Keratinocyte (primary cell): ENCODE results near the gene GLUL. TPM values are rescaled to one million over a fixed set of nuclear protein-coding genes. Genes with fewer than 3 reads are reported as not detected.

Experiments
- DNase-seq: peaks from one replicate; pipeline ENCODE4 v3.0.0-alpha.2; 2011; ENCODE audit warnings: low read depth, missing footprints, low spot score
- FAIRE-seq: peaks from 2 replicates; lab custom pipeline; 2011; peaks lifted over from hg19 to GRCh38; lab: Jason Lieb, UNC
- H2AFZ ChIP-seq: 2 replicates; pipeline ENCODE4 v1.6.0; 2012; ENCODE audit warnings: low read length, control low read depth, inconsistent platforms; ENCODE audit not compliant: control insufficient read depth
- H3K27ac ChIP-seq: 2 replicates; pipeline ENCODE4 v1.5.1; 2011; ENCODE audit warnings: low read length; ENCODE audit not compliant: control insufficient read depth, insufficient read depth
- H3K27me3 ChIP-seq: 3 replicates; pipeline ENCODE4 v1.6.0; 2011; ENCODE audit warnings: low read length; ENCODE audit not compliant: control insufficient read depth, insufficient read depth; ENCODE audit errors: extremely low read depth
- H3K36me3 ChIP-seq, 2 experiments: 2 replicates in 1 of 2; 3 replicates in 1 of 2; pipeline ENCODE4 v1.5.1; 2011; ENCODE audit warnings: low read length in 2 of 2, mild to moderate bottlenecking in 1 of 2; ENCODE audit not compliant: control insufficient read depth in 2 of 2, insufficient read depth in 2 of 2; ENCODE audit errors: extremely low read depth in 1 of 2
- H3K4me1 ChIP-seq: 3 replicates; pipeline ENCODE4 v1.5.1; 2011; ENCODE audit warnings: low read length; ENCODE audit not compliant: control insufficient read depth, insufficient read depth; ENCODE audit errors: extremely low read depth
- H3K4me2 ChIP-seq: 3 replicates; pipeline ENCODE4 v1.6.0; 2011; ENCODE audit warnings: low read depth, low read length; ENCODE audit not compliant: control insufficient read depth, insufficient read depth; ENCODE audit errors: extremely low read depth
- H3K4me3 ChIP-seq, 3 experiments: fragments of 200-600 bp in 1 of 3; sonication (generic) in 1 of 3; 2 replicates in 2 of 3; 3 replicates in 1 of 3; pipeline ENCODE4 v1.5.1; 2011 to 2016; ENCODE audit warnings: low read length in 3 of 3, mild to moderate bottlenecking in 3 of 3, control low read depth in 2 of 3, inconsistent platforms in 1 of 3, low read depth in 1 of 3, mixed read lengths in 1 of 3, mixed run types in 1 of 3, moderate library complexity in 1 of 3; ENCODE audit not compliant: control insufficient read depth in 2 of 3, insufficient read depth in 2 of 3; ENCODE audit errors: extremely low read depth in 1 of 3
- H3K79me2 ChIP-seq: 2 replicates; pipeline ENCODE4 v1.6.0; 2012; ENCODE audit warnings: low read length; ENCODE audit not compliant: control insufficient read depth, insufficient read depth
- H3K9ac ChIP-seq: 3 replicates; pipeline ENCODE4 v1.6.0; 2011; ENCODE audit warnings: low read length; ENCODE audit not compliant: control insufficient read depth, insufficient read depth; ENCODE audit errors: extremely low read depth
- H3K9me1 ChIP-seq: 3 replicates; pipeline ENCODE4 v1.6.0; 2011; ENCODE audit warnings: low read length; ENCODE audit not compliant: control insufficient read depth, insufficient read depth; ENCODE audit errors: extremely low read depth
- H3K9me3 ChIP-seq: 2 replicates; pipeline ENCODE4 v1.5.1; 2012; ENCODE audit warnings: low read depth, low read length; ENCODE audit not compliant: control insufficient read depth
- H4K20me1 ChIP-seq: 3 replicates; pipeline ENCODE4 v1.6.0; 2011; ENCODE audit warnings: low read length; ENCODE audit not compliant: control insufficient read depth, insufficient read depth; ENCODE audit errors: extremely low read depth
- CTCF ChIP-seq, 3 experiments: IDR thresholded peaks in 1 of 3; conservative IDR thresholded peaks in 1 of 3; optimal IDR thresholded peaks in 1 of 3; 2 replicates in 2 of 3; 3 replicates in 1 of 3; pipeline versions ENCODE3 to v1.5.1; 2011; ENCODE audit warnings: low read length in 3 of 3, mild to moderate bottlenecking in 3 of 3, moderate library complexity in 2 of 3, control low read depth in 1 of 3, inconsistent platforms in 1 of 3; ENCODE audit not compliant: insufficient read depth in 2 of 3; ENCODE audit errors: extremely low read depth in 1 of 3
- EZH2 ChIP-seq: IDR thresholded peaks from one replicate; pipeline ENCODE4 v1.6.1; 2012; ENCODE audit warnings: inconsistent platforms, mild to moderate bottlenecking, low read length, moderate library complexity
- dilution Hi-C: fragments of 300-500 bp; cut with MboI; formaldehyde crosslinking; loops from one replicate; pipeline ENCODE4 v1.7.0; 2020; ENCODE audit warnings: low sequenced_read_pairs; ENCODE audit not compliant: extremely low pct_ligation_motif_present
- polyA plus RNA-seq, 5 experiments: library from polyadenylated mRNA; depleted of rRNA in 3 of 5; stranded (reverse) in 3 of 5; stranded (forward) in 1 of 5; unstranded in 1 of 5; fragments of >200 nt; gene quantifications; 1 replicate in 1 of 5; 2 replicates in 3 of 5; 3 replicates in 1 of 5; pipeline versions ENCODE4 v1.2.1 to v1.2.3, GENCODE V29; 2011 to 2012; ENCODE audit warnings: missing spikeins in 2 of 5, low read depth in 1 of 5, low replicate concordance in 1 of 5

Gene GLUL
- polyA plus RNA-seq, 1 donor (not counting 4 experiments of a cell fraction or from before 2014, with no cell fraction given): 593 TPM

GRCh38 chr1:182383037-182383661 is 8.4 kb downstream of the GLUL start:
- Histone ChIP-seq H3K4me2 (no peak overlapping the region), H3K36me3 (peaks cover 33 to 36% of the 10 kb centered on the region in 2 experiments), H3K9me3 (no peaks in the 10 kb centered on the region), H3K27ac (no peak overlapping the region), H4K20me1 (peaks cover 3% of the 10 kb centered on the region), H3K9me1 (no peaks in the 10 kb centered on the region), H3K27me3 (no peaks in the 10 kb centered on the region), H3K4me3 (no peak overlapping the region), H3K9ac (no peak overlapping the region), H3K79me2 (peaks cover 7% of the 10 kb centered on the region), H2AFZ (no peak overlapping the region), H3K4me1 (no peaks in the 10 kb centered on the region)
- DNase-seq (no peak), FAIRE-seq (no peak)
- TF ChIP-seq CTCF (optimal IDR thresholded peaks at IDR 0.05 in 1 of 3, IDR thresholded peaks at IDR 0.05 in 1 of 3, conservative IDR thresholded peaks at IDR 0.05 in 1 of 3; ENCODE audit: extremely low read depth in 1 of 3, insufficient read depth in 2 of 3, low read length in 3 of 3) (no peak), EZH2 (no peak)
- dilution Hi-C loops: no loop called here

DNA sequence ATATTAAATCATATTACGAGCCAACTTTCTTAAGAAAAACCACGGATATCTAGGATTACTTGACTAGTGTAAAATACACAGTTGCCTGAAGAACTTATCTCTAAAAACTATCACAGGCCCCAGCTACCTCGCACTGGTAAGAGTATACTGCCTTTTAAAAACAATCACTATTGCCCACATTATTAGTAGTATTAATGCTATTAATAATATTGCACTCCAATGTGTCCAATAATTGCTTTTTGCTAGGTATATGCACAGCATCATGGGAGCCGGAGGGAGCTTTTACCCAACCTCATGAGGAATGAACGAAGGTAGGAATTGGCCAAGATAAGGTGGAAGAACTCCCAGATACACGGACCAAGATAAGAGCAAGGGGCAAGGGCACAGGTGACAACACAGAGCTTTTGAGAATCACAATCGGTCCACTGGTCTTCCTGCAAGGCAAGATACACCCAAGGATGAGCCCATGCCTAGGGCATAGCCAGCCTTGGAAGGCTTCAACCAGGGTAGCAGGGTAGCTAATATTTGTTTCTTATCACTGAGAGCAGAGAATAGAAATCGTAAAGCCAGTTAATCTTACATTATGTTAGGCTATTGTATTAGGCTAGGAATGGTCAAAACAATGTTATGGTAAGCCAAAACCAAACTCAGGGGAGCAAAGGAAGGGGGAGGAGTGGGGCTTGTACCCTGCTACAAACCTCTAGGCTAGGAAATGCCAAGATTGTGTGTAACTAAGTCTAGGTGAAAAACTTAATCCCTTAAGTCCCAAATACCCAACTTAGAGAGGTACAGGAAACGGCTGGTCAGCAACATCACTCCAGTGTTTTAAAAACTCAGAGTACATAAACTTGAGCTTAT is 9.4 kb downstream of the GLUL start:
- Histone ChIP-seq H3K27me3 (no peaks in the 10 kb centered on the region), H3K4me2 (no peak overlapping the region), H3K4me3 (no peak overlapping the region), H3K27ac (no peak overlapping the region), H2AFZ (no peak overlapping the region), H3K9me3 (no peaks in the 10 kb centered on the region), H3K4me1 (peaks cover 2% of the 10 kb centered on the region), H3K9ac (no peak overlapping the region), H3K9me1 (no peaks in the 10 kb centered on the region), H3K79me2 (no peaks in the 10 kb centered on the region), H3K36me3 (peaks cover 23 to 29% of the 10 kb centered on the region in 2 experiments), H4K20me1 (no peaks in the 10 kb centered on the region)
- DNase-seq (no peak), FAIRE-seq (no peak)
- dilution Hi-C loops: no loop called here
- TF ChIP-seq EZH2: no peak
- no peak for TF ChIP-seq CTCF (optimal IDR thresholded peaks at IDR 0.05 in 1 of 3, IDR thresholded peaks at IDR 0.05 in 1 of 3, conservative IDR thresholded peaks at IDR 0.05 in 1 of 3; ENCODE audit: extremely low read depth in 1 of 3, insufficient read depth in 2 of 3, low read length in 3 of 3)
